DOHH2 (cell line): Measurements from ENCODE around the gene VILL.

ENCODE experiments used
- H3F3A ChIP-seq: fragments of 200-600 bp; sonication (generic), shearing (Covaris generic); 2 replicates; pipeline ENCODE4 v1.6.0; 2016; ENCODE audit warnings: antibody characterized with exemption, mild to moderate bottlenecking; ENCODE audit not compliant: control insufficient read depth, insufficient read depth
- H3K27ac ChIP-seq: fragments of 200-600 bp; sonication (generic); 2 replicates; pipeline ENCODE4 v1.5.1; 2014; ENCODE audit warnings: low read depth, mild to moderate bottlenecking, low read length, moderate library complexity
- H3K27me3 ChIP-seq: fragments of 200-600 bp; sonication (generic); 2 replicates; pipeline ENCODE4 v1.6.1; 2014; ENCODE audit warnings: mild to moderate bottlenecking, low read length, mixed read lengths; ENCODE audit not compliant: control insufficient read depth
- H3K36me3 ChIP-seq: fragments of 200-600 bp; sonication (generic); 2 replicates; pipeline ENCODE4 v1.6.1; 2014; ENCODE audit warnings: mild to moderate bottlenecking, low read length, moderate library complexity, mixed read lengths; ENCODE audit not compliant: control insufficient read depth
- H3K4me1 ChIP-seq: fragments of 200-600 bp; sonication (generic); 2 replicates; pipeline ENCODE4 v1.6.1; 2014; ENCODE audit warnings: mild to moderate bottlenecking, low read length, mixed read lengths; ENCODE audit not compliant: control insufficient read depth
- H3K4me2 ChIP-seq: fragments of 200-600 bp; sonication (generic); 2 replicates; pipeline ENCODE4 v1.6.0; 2014; ENCODE audit warnings: mild to moderate bottlenecking, low read length, moderate library complexity
- H3K4me3 ChIP-seq: fragments of 200-600 bp; sonication (generic); 2 replicates; pipeline ENCODE4 v1.5.1; 2014; ENCODE audit warnings: mild to moderate bottlenecking, low read length, mixed read lengths
- H3K79me2 ChIP-seq: fragments of 200-600 bp; sonication (generic); 2 replicates; pipeline ENCODE4 v1.6.1; 2014; ENCODE audit warnings: mild to moderate bottlenecking, low read length, mixed read lengths; ENCODE audit not compliant: control insufficient read depth
- H3K9me2 ChIP-seq: fragments of 200-600 bp; sonication (generic); replicated peaks from 2 replicates; pipeline ENCODE4 v1.6.1; 2014; ENCODE audit warnings: mild to moderate bottlenecking, low read length, mixed read lengths; ENCODE audit not compliant: control insufficient read depth
- H3K9me3 ChIP-seq: fragments of 200-600 bp; sonication (generic); 2 replicates; pipeline ENCODE4 v1.6.1; 2014; ENCODE audit warnings: antibody characterized with exemption, low read length, mixed read lengths; ENCODE audit not compliant: control insufficient read depth, insufficient read depth
- H4K20me1 ChIP-seq: fragments of 200-600 bp; sonication (generic); 2 replicates; pipeline ENCODE4 v1.6.0; 2014; ENCODE audit warnings: low read depth, mild to moderate bottlenecking, antibody characterized with exemption, low read length, moderate library complexity; ENCODE audit not compliant: control insufficient read depth, insufficient read depth
- EZH2phosphoT487 ChIP-seq: fragments of 200-600 bp; sonication (generic); IDR thresholded peaks from 2 replicates; pipeline ENCODE4 v1.6.1; 2017; ENCODE audit warnings: borderline replicate concordance, mild to moderate bottlenecking, antibody characterized with exemption, low read length, moderate library complexity, mixed read lengths
- TF ChIP-seq, protein P1 (sequence below): fragments of 200-600 bp; sonication (generic); IDR thresholded peaks from one replicate; pipeline ENCODE4 v1.5.1; 2014; ENCODE audit warnings: antibody characterized with exemption, mild to moderate bottlenecking, low read depth, low read length; ENCODE audit not compliant: poor library complexity, severe bottlenecking

VILL gene

GRCh38 chr3:38043486-38043885 is 52.9 kb downstream of the VILL start:
- peaks cover 18% of the 10 kb centered on the region for H3K4me1 ChIP-seq
- no peaks in the 10 kb centered on the region for H3K9me2 ChIP-seq
- no peaks in the 10 kb centered on the region for H4K20me1 ChIP-seq
- no peak overlapping the region for H3K27ac ChIP-seq
- H3F3A ChIP-seq = no peaks in the 10 kb centered on the region
- no peaks in the 10 kb centered on the region for H3K36me3 ChIP-seq
- no peak overlapping the region for H3K4me2 ChIP-seq
- TF ChIP-seq, protein P1, sequence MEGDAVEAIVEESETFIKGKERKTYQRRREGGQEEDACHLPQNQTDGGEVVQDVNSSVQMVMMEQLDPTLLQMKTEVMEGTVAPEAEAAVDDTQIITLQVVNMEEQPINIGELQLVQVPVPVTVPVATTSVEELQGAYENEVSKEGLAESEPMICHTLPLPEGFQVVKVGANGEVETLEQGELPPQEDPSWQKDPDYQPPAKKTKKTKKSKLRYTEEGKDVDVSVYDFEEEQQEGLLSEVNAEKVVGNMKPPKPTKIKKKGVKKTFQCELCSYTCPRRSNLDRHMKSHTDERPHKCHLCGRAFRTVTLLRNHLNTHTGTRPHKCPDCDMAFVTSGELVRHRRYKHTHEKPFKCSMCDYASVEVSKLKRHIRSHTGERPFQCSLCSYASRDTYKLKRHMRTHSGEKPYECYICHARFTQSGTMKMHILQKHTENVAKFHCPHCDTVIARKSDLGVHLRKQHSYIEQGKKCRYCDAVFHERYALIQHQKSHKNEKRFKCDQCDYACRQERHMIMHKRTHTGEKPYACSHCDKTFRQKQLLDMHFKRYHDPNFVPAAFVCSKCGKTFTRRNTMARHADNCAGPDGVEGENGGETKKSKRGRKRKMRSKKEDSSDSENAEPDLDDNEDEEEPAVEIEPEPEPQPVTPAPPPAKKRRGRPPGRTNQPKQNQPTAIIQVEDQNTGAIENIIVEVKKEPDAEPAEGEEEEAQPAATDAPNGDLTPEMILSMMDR = no peak
- TF ChIP-seq EZH2phosphoT487 = no peak
- H3K4me3 ChIP-seq = no peak overlapping the region
- no peaks in the 10 kb centered on the region for H3K9me3 ChIP-seq
- peaks cover 25% of the 10 kb centered on the region for H3K27me3 ChIP-seq
- H3K79me2 ChIP-seq = no peaks in the 10 kb centered on the region

DNA sequence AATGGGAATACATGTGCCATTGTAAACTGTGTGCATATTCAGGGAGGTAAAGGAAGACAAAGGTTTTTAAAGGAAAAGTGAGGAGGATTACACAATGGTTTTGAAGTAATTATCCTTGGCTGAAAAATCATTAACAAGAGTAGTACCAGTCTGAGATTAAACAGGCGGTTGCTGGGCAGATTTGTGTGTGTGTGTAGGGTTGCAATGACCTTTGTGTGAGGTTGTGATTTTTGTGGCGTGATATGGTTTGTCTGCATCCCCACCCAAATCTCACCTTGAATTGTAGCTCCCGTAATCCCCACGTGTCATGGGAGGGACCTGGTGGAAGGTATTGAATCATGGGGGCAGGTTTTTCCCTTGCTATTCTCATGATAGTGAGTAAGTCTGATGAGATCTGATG is 55.4 kb downstream of the VILL start:
- Histone ChIP-seq H3K4me1 (no peaks in the 10 kb centered on the region), H3K36me3 (no peaks in the 10 kb centered on the region), H3K27ac (no peak overlapping the region), H3K79me2 (no peaks in the 10 kb centered on the region), H3K27me3 (peaks cover 5% of the 10 kb centered on the region; the same call in 1 of the 2 replicates), H3K4me3 (no peak overlapping the region), H3K4me2 (no peak overlapping the region), H3K9me2 (no peaks in the 10 kb centered on the region), H3K9me3 (no peaks in the 10 kb centered on the region), H4K20me1 (no peaks in the 10 kb centered on the region), H3F3A (no peaks in the 10 kb centered on the region)
- TF ChIP-seq, protein P1 = no peak
- TF ChIP-seq EZH2phosphoT487 = no peak

- Histone ChIP-seq H3K27ac (no peak overlapping the region), H3K27me3 (peaks cover 5% of the 10 kb centered on the region; the same call in 1 of the 2 replicates), H3K4me2 (no peak overlapping the region)
These were observed 56.2 kb downstream of the VILL start for GRCh38 chr3:38046821-38047220.

More at GRCh38 chr3:38046821-38047220, 56.2 kb downstream of the VILL start:
- Histone ChIP-seq H4K20me1 (no peaks in the 10 kb centered on the region), H3K4me3 (no peak overlapping the region), H3K79me2 (no peaks in the 10 kb centered on the region), H3K9me3 (no peaks in the 10 kb centered on the region), H3K9me2 (no peaks in the 10 kb centered on the region), H3K36me3 (no peaks in the 10 kb centered on the region), H3F3A (no peaks in the 10 kb centered on the region), H3K4me1 (no peaks in the 10 kb centered on the region)
- no peak for TF ChIP-seq EZH2phosphoT487
- TF ChIP-seq, protein P1 = no peak
